Hepatocyte (in vitro differentiated cells): ENCODE measurements around the gene MTMR3. TPM values are rescaled to one million over a fixed set of nuclear protein-coding genes. Genes with fewer than 3 reads are reported as not detected.

Experiments
- DNase-seq: peaks from one replicate; pipeline ENCODE4 v3.0.0-alpha.2; 2016; ENCODE audit warnings: low spot score
- H2AFZ ChIP-seq: fragments of 200-600 bp; sonication (generic); 2 replicates; pipeline ENCODE4 v1.6.0; 2016; ENCODE audit warnings: antibody characterized with exemption, mild to moderate bottlenecking
- H3K27ac ChIP-seq: fragments of 200-600 bp; sonication (generic); 2 replicates; pipeline ENCODE4 v1.5.1; 2016; ENCODE audit warnings: mild to moderate bottlenecking
- H3K27me3 ChIP-seq: fragments of 200-600 bp; sonication (generic); 2 replicates; pipeline ENCODE4 v1.6.1; 2016
- H3K36me3 ChIP-seq: fragments of 200-600 bp; sonication (generic); replicated peaks from 2 replicates; pipeline ENCODE4 v1.5.1; 2016; ENCODE audit warnings: low read depth; ENCODE audit not compliant: insufficient read depth
- H3K4me1 ChIP-seq: fragments of 200-600 bp; sonication (generic); 2 replicates; pipeline ENCODE4 v1.5.1; 2016; ENCODE audit warnings: mild to moderate bottlenecking, moderate library complexity; ENCODE audit not compliant: insufficient read depth
- H3K4me2 ChIP-seq: fragments of 200-600 bp; sonication (generic); 2 replicates; pipeline ENCODE4 v1.6.0; 2016
- H3K4me3 ChIP-seq: fragments of 200-600 bp; sonication (generic); 2 replicates; pipeline ENCODE4 v1.5.1; 2016; ENCODE audit warnings: mild to moderate bottlenecking
- H3K79me2 ChIP-seq: fragments of 200-600 bp; sonication (generic); 2 replicates; pipeline ENCODE4 v1.6.0; 2017; ENCODE audit warnings: mild to moderate bottlenecking
- H3K9me2 ChIP-seq: fragments of 200-600 bp; sonication (generic); replicated peaks from 2 replicates; pipeline ENCODE4 v1.6.0; 2017; ENCODE audit warnings: mild to moderate bottlenecking; ENCODE audit not compliant: insufficient read depth
- H3K9me3 ChIP-seq: fragments of 200-600 bp; sonication (generic); 2 replicates; pipeline ENCODE4 v1.5.1; 2016; ENCODE audit warnings: low read depth, mild to moderate bottlenecking
- H4K20me1 ChIP-seq: fragments of 200-600 bp; sonication (generic); 2 replicates; pipeline ENCODE4 v1.6.0; 2016; ENCODE audit warnings: mild to moderate bottlenecking; ENCODE audit not compliant: insufficient read depth, poor library complexity, severe bottlenecking
- CTCF ChIP-seq: fragments of 200-600 bp; sonication (generic); IDR thresholded peaks from 2 replicates; pipeline ENCODE4 v1.5.1; 2016; ENCODE audit warnings: antibody characterized with exemption, mild to moderate bottlenecking; ENCODE audit not compliant: poor library complexity
- EZH2 ChIP-seq: fragments of 200-600 bp; sonication (generic); IDR thresholded peaks from 2 replicates; pipeline ENCODE4 v1.6.1; 2016; ENCODE audit warnings: antibody characterized with exemption, mild to moderate bottlenecking, borderline replicate concordance
- EZH2phosphoT487 ChIP-seq: fragments of 200-600 bp; sonication (generic); IDR thresholded peaks from one replicate; pipeline ENCODE4 v1.6.1; 2018; ENCODE audit warnings: antibody characterized with exemption, mild to moderate bottlenecking, low read depth, moderate library complexity; ENCODE audit not compliant: unreplicated experiment, severe bottlenecking
- WGBS: methylation state at CpG from one replicate; pipeline ENCODE4 v1.1.6; 2016; ENCODE audit warnings: low lambda C conversion rate; ENCODE audit errors: missing lambda C conversion rate; 5-methylcytosine and 5-hydroxymethylcytosine counted together
- polyA plus RNA-seq: library from polyadenylated mRNA; unstranded; fragments of >200 nt; fragmentation: Nextera tagmentation; extraction: Ambion mirVana; gene quantifications from 2 replicates; pipeline ENCODE4 v1.2.1, GENCODE V29; 2016
- total RNA-seq: library from RNA; depleted of rRNA; stranded (reverse); fragments of >200 nt; gene quantifications from 2 replicates; pipeline ENCODE4 v1.2.3, GENCODE V29; 2014

Gene MTMR3
- total and polyA plus RNA-seq, 2 experiments from 2014 or later: 16.2 to 42.7 TPM

GRCh38 chr22:30064172-30064571 lies 181.2 kb downstream of the MTMR3 start:
- TF ChIP-seq CTCF (no peak), EZH2 (no peak), EZH2phosphoT487 (no peak)
- Histone ChIP-seq H3K4me3 (no peak overlapping the region), H3K79me2 (no peaks in the 10 kb centered on the region), H3K9me3 (no peaks in the 10 kb centered on the region), H4K20me1 (no peaks in the 10 kb centered on the region), H3K36me3 (no peaks in the 10 kb centered on the region), H2AFZ (no peak overlapping the region), H3K4me2 (no peak overlapping the region), H3K4me1 (no peaks in the 10 kb centered on the region), H3K27ac (no peak overlapping the region), H3K9me2 (no peaks in the 10 kb centered on the region), H3K27me3 (no peaks in the 10 kb centered on the region)
- DNase-seq: no peak

GRCh38 chr22:30073743-30074142 lies 190.8 kb downstream of the MTMR3 start:
- TF ChIP-seq EZH2 (no peak), EZH2phosphoT487 (no peak), CTCF (no peak)
- no peak overlapping the region for H2AFZ ChIP-seq
- peaks cover 6% of the 10 kb centered on the region for H3K27me3 ChIP-seq
- no peak overlapping the region for H3K4me3 ChIP-seq
- no peaks in the 10 kb centered on the region for H3K36me3 ChIP-seq
- H3K79me2 ChIP-seq: no peaks in the 10 kb centered on the region
- DNase-seq: no peak
- no peaks in the 10 kb centered on the region for H3K9me2 ChIP-seq
- H4K20me1 ChIP-seq: no peaks in the 10 kb centered on the region
- H3K27ac ChIP-seq: no peak overlapping the region
- no peak overlapping the region for H3K4me2 ChIP-seq
- H3K9me3 ChIP-seq: no peaks in the 10 kb centered on the region
- WGBS: 78% methylated on average over 2 of the region's 2 CpGs
- H3K4me1 ChIP-seq: peaks cover 6% of the 10 kb centered on the region

- Histone ChIP-seq H3K79me2 (no peaks in the 10 kb centered on the region), H2AFZ (no peak overlapping the region), H3K36me3 (no peaks in the 10 kb centered on the region), H3K27ac (no peak overlapping the region), H3K4me2 (no peak overlapping the region), H3K27me3 (peaks cover 6% of the 10 kb centered on the region), H3K9me2 (no peaks in the 10 kb centered on the region), H3K4me1 (peaks cover 6% of the 10 kb centered on the region), H3K4me3 (no peak overlapping the region), H3K9me3 (no peaks in the 10 kb centered on the region), H4K20me1 (no peaks in the 10 kb centered on the region)
- no peak for DNase-seq
- WGBS: 68% methylated on average over 3 of the region's 3 CpGs
- TF ChIP-seq EZH2phosphoT487 (no peak), CTCF (no peak), EZH2 (no peak)
These were observed 191.2 kb downstream of the MTMR3 start for GRCh38 chr22:30074147-30074546.

- no peaks in the 10 kb centered on the region for H3K79me2 ChIP-seq
- H3K9me3 ChIP-seq: no peaks in the 10 kb centered on the region
- no peaks in the 10 kb centered on the region for H3K36me3 ChIP-seq
- DNase-seq: no peak
- H3K4me2 ChIP-seq: no peak overlapping the region
- H3K4me3 ChIP-seq: no peak overlapping the region
- H3K27ac ChIP-seq: no peak overlapping the region
- 90% methylated on average over 3 of the region's 3 CpGs for WGBS
- no peaks in the 10 kb centered on the region for H3K9me2 ChIP-seq
- H2AFZ ChIP-seq: no peak overlapping the region
- TF ChIP-seq EZH2phosphoT487 (no peak), EZH2 (no peak), CTCF (no peak)
- no peaks in the 10 kb centered on the region for H4K20me1 ChIP-seq
- peaks cover 6% of the 10 kb centered on the region for H3K4me1 ChIP-seq
- peaks cover 6% of the 10 kb centered on the region for H3K27me3 ChIP-seq
These were observed 192.0 kb downstream of the MTMR3 start for GRCh38 chr22:30074994-30075393.
